ENCODE data around the gene P4HB.

DNA sequence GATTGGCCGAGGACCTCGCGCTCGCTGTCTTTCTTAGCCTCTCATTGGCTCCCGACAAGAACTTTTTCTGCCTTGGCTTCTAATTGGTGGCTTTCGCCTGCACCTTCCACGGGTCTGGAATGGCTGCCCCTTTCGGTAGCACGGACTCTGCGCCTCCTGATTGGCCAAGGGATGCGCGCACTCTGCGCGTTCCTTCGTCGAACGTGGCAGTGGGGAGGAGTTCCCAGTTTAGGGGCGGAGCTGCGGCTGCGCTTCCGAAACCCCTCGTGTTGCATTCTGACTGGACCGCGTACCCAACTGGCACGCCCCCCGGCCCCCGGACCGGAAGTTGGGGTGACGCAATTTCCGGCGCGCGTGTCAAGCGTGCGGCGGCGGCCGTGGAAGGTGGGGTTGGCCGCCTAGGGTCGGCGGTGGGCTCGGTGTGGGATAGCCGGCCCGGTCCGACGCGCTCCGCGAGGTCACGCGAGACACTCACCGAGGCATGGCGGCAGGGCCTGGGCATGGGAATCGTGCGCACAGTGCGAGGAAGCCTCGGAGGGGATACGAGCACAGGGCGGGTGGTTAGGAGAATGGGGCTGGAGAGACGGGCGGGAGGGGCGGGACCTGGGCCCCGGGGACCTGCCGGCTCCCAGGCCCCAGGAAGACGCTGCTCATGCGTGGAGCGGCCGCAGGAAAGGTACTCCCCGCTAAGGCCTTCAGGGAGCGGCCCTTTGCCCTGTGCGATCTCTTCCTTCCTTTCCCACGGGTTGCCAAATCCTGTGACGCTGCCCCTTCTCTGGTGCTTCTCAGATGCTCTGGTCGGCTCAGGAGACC lies 627 bp upstream of the P4HB start:
- TF ChIP-seq, protein P1, sequence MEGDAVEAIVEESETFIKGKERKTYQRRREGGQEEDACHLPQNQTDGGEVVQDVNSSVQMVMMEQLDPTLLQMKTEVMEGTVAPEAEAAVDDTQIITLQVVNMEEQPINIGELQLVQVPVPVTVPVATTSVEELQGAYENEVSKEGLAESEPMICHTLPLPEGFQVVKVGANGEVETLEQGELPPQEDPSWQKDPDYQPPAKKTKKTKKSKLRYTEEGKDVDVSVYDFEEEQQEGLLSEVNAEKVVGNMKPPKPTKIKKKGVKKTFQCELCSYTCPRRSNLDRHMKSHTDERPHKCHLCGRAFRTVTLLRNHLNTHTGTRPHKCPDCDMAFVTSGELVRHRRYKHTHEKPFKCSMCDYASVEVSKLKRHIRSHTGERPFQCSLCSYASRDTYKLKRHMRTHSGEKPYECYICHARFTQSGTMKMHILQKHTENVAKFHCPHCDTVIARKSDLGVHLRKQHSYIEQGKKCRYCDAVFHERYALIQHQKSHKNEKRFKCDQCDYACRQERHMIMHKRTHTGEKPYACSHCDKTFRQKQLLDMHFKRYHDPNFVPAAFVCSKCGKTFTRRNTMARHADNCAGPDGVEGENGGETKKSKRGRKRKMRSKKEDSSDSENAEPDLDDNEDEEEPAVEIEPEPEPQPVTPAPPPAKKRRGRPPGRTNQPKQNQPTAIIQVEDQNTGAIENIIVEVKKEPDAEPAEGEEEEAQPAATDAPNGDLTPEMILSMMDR (IDR thresholded peaks at IDR 0.05): no peak
- TF ChIP-seq EZH2 (IDR thresholded peaks at IDR 0.05; ENCODE audit: borderline replicate concordance, insufficient read depth, low read depth, low read length, poor library complexity, severe bottlenecking): peak; percentile 100

All from B cell (primary cell).